ENCODE measurements around the gene FRMD3.
"Not testable (repeated sequence)": the region's sequence is repeated elsewhere in the genome, so short reads cannot be mapped to it uniquely, and the experiment has no call there.

The FRMD3 gene

DNA sequence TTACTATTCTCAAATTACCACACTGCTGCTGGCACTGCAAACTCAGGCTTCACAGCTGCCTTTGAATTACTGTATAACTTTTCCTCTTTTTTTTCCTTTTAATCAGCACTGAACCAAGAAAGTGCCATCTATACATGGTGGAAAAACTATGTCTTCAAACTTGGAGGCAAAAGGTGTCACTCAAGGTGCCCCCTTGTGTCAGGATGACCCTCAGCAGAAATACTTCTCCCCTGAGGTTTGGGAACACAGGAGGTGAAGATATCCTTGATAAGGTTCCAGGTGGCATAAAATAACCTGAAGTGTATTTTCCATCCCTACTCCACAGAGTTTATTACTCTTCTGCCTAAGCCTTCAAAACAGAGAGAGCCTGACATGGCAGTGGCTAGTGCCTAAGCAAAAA lies 14.5 kb downstream of the FRMD3 start:
- no peak for DNase-seq

DNA sequence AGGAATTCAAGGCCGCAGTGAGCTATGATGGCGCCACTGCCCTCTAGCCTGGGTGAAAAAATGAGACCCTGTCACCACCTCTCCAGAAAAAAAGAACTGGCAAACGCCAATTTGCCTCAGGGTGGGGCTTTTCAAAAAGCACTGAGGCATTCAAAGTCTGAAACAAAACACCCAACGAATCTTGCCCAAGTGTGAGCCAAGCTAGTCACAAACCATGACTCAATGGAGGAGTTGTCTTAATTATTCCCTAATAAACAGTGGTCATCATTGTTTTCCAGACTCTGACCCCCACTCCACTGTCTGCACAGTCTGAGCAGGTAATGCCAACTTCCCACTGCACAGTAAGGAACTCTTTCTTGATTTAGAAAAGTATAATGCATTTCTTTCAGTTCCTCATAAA lies 16.8 kb downstream of the FRMD3 start:
- DNase-seq, result no peak

DNA sequence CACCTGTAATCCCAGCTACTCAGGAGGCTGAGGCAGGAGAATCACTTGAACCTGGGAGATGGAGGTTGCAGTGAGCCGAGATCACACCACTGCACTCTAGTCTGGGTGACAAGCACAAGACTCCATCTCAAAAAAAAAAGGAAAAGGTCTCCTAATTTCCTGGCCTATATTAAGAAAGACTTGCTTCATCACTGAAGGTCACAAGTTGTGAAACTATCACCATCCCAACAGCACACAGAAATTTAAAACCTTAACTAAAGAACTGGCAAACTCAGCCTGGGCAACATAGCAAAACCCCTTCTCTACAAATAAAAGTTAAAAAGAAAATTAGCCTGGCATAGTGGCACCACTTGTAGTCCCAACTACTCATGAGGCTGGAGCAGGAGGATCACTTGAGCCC lies 17.2 kb downstream of the FRMD3 start:
- no peak for DNase-seq

DNA sequence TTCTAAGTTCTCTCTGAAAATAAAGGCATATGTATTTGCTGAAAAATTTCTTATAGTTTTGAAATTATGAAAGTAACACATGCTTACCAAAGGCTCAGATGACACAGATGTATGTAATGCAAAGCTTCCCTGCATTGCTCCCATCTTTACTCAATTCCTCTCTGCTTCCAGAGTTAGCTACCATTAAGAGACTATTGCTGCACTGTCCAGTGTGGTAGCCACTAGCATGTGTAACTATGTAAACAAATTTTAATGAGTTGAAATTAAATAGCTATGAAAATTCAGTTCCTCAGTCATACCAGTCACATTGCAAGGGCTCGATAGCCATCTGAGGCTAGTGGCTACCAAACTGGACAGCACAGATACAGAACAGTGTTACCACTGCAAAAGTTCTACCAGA lies 17.9 kb downstream of the FRMD3 start:
- DNase-seq, result no peak

DNA sequence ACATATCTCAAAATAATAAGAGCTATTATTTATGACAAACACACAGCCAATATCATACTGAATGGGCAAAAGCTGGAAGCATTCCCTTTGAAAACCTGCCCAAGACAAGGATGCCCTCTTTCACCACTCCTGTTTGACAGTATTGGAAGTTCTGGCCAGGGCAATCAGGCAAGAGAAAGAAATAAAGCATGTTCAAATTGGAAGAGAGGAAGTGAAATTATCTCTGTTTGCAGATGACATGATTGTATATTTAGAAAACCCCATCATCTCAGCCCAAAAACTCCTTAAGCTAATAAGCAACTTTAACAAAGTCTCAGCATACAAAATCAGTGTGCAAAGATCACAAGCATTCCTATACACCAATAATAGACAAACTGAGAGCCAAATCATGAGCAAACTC lies 20.2 kb downstream of the FRMD3 start:
- DNase-seq, result not testable (repeated sequence)

DNA sequence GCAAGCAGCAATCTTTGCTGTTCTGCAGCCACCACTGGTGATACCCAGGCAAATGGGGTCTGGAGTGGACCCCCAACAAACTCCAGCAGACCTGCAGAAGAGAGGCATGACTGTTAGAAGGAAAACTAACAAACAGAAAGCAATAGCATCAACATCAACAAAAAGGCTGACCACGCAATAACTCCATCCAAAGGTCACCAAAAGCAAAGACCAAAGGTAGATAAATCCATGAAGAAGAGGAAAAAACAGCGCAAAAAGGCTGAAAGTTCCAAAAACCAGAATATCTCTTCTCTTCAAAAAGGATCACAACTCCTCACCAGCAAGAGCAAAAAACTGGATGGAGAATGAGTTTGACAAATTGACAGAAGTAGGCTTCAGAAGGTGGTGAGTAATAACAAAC lies 23.4 kb downstream of the FRMD3 start:
- DNase-seq, result no peak

DNA sequence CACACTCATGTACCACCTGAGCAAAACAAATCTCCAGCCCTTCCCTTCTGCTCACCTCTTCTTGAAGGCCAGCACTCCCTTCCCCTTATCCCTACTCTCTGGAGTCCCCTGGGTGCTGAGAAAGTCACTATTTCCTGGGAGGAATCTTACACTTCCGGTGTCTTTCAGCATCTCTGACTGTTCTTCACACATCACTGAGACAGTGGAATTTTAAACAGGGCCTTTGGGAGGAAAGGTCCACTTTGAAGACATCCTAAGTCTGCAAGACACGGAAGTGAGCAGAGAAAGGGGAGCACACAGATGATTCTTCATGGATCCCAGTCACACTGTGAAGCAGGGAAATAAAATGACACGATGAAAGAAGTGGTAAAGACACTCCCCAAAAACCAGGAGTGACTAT lies 25.6 kb downstream of the FRMD3 start:
- no peak for DNase-seq

DNA sequence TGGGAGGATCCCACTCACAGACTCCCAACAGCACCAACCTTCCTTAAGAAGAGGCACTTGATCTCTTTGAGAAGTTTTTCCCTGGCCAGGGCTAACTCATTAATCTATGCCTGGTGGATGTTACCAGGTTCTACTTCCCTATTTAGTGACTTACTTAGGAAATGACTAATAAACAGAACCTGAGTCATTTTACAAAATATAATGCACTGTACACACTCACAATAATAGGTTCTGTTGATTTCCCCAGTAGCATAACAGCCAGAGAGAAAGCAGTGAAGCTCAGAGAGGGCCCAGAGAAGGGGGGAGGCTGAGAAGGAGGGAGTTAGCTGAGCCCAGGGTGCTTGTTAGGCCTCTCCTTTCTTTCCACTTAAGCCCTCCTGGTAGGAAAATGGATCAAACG lies 27.1 kb downstream of the FRMD3 start:
- no peak for DNase-seq

DNA sequence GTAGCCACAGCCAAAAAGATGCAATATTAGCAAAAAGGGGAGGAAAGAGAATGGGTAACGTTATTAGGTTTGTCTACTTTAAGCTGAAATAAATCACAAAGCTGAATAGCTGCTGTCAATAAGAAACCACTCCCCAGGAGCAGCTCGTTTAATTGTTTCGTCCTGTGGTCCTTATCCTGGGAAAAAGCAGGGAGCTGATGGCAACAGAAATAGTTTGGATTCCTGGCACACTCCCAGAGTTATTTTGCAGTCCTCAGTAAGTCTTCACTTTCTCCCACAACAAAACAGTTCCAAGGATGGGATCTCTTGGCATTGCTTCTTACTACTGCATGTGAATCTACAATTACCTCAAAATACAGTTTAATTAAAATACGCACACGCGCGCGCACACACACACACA lies 28.8 kb downstream of the FRMD3 start:
- DNase-seq, result no peak

DNA sequence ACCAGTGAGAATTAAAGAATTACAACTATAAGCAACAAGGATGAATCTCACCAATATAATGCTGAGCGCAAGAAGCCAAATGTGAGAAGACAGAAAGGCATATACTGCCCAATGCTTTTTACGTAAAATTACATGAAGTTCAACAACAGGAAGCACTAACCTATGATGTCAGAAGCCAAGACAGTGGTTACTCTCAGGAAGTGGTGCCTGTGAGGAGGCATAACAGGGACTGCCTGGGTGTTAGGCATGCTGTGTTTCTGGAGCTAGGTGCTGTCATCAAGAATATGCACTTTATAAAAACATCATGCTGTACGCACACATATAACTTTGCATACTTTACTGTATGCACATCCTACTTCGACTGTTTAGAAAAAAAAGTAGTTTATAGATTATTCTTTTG lies 30.1 kb downstream of the FRMD3 start:
- no peak for DNase-seq

DNA sequence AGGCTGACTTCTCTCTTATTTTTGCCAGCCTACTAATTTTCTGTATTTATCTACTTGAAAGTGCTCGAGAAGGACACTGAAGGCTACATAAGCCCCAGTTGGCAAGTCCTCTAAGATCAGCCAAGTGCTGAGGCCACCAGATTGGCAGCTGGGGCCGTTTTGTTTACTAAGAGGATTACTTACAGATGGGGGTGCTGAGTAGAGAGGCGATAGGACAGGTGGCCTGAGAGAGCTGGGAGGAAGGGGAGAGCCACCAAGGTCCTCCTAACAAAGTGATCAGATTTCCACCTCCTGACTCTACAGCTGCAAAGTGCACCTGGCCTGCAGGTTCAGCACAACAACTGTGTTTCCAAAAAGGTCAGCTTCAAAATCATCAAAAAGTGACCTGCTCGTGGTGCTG lies 32.9 kb downstream of the FRMD3 start:
- no peak for DNase-seq

DNA sequence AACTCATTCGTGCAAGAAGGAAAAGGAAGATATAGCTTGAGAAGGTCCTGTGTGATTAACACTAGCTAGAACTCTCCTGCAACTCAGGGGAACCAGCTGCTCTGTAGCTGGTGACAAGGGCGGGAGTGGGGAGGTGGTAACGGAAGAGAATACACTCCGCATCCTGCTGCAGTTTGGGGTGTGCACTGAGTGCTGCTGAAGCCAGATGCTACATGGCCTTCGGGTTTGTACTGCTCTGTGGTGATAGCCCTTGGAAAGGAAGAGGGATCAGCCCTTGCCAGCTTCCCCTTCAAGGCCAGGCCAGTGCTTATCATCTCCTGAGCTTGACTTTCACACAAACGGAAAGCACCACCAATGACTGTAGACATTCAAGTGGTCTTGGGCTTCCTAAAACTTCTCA lies 34.3 kb downstream of the FRMD3 start:
- DNase-seq, result no peak

DNA sequence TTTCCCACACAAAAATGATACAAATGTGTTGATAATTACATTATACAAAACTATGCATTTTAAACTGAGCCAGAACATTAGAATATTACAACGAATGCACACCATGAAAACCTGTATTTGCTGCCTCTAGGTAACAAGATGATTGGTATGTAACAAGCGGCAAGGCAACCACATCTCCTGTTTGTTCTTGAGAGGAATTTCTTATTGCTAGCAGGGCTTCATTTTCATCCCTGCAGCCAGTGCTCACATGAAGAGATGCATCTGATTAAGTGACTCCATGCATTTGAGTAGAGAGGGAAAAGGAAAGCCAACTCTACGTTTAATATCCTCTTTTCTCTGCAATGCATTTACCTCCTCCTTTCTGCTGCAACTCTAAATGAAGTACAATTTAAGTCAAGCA lies 36.6 kb downstream of the FRMD3 start:
- no peak for DNase-seq

DNA sequence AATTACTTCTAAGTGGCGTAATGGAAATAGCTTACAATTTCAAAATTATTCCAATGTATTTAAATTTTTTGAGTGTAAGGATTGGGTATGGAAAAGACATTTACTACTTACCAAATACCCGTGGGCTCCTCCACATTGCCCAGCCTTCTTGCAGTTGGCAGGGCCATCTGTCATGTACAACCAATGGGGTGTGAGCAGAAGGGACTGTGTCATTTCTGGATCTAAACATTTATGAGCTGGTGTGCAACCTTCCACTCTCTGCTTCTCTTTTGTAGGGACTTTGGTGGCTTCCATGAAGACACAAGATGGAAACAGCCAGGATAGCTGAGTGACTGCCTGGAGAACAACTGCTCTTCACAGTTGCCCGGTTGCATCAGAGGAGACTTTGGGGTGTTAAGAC lies 40.8 kb downstream of the FRMD3 start:
- DNase-seq, result no peak

DNA sequence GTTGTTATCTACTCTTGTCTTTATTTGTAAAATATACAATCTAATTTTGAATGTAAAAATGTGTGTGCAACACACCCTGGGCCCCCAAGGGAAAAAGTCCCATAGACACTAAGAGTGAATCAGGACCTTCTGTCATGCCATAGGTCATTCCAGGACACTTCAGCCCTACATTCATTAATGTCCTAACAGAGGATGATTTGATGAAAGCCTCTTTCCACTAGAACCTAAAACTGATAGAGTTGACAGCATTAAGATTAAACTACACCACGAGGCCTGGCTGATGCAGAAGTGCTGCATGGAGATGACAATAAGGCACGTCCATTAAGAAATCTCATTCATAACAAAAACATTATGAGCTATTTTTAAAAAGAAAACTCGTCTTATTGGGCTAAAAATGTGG lies 46.2 kb downstream of the FRMD3 start:
- no peak for DNase-seq

DNA sequence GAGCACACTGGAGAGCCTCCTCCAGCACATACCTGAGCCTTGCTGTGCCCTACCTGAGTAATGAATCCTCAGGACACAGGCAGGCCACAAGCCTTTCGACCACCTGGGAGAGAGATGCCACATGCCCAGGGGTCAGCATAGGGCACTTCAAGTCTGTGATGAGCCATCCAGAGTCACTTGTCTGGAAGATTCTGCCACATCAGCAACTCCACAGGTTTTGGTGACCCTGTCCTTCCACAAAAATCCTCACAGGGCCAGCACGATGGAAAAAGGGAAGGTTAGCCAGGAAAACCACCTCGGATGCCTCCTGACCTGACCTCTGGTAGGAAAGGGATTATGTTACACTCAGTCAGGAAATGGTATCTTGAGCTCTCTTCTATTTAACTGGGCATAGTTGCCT lies 46.8 kb downstream of the FRMD3 start:
- no peak for DNase-seq

DNA sequence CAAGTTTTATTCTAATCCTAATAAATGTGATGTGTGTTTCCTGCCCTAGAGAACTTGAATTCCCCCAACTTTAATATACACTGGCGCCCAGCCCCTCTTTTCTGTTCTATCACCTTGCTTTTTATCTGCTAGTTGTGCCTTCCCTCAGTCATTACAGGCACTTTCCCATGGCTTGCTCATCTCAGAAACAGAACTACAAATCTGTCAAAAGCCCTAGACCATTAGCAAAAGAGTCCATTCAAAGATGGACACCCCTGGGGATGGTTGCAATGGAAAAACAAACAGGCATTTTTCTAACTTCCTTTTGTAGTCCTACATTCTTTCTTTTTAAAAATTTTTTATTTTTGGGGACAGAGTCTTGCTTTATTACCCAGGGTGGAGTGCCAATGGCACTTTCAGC lies 48.2 kb downstream of the FRMD3 start:
- DNase-seq, result no peak

DNA sequence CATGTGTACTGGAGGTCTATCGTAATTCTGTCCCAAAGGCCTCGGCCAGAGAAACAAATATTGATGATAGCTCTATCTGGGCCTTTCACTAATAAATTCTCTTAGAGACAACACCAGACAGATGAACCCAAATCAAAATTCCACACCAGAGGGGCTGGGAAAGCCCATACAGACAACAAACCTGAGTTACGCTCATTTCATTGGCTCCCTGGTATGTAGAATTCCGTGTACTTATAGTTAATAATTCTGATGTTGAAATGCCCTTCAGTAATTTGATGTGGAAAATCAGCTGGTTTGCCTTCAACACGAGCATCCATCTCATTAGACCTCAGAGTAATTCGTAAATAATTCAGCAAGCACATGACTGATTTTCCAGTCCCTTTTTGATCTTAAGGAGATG lies 53.2 kb downstream of the FRMD3 start:
- no peak for DNase-seq

DNA sequence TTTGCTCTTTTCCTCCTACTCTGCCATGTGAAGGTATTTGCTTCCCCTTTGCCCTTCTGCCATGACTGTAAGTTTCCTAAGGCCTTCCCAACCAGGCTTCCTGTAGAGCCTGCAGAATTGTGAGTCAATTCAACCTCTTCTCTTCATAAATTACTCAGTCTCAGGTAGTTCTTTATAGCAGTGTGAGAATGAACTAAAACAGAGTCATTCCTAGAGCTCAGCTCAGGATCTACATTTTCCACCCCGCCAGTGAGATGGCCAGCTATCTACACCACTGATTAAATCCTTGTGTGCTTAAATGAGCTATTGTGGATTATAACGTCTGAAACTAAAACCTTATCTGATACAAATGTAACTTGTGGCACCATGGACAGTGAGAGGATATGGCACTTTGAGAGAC lies 55.0 kb downstream of the FRMD3 start:
- DNase-seq, result no peak

DNA sequence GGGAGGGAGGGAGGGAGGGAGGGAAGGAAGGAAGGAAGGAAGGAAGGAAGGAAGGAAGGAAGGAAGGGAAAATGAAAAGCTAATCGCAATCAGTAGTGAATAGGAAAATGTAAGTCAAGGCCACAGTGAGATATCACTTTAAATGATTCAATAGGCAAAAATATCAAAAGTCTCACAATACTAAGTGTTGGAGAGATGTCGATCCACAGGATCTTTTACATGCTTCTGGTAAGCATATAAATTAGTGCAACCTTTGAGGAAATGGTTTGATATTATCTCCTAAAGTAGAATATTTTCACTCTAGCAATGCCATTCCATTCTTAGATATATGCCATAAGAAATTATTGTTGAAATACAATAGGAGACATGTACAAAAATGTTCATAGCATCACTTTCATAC lies 58.4 kb downstream of the FRMD3 start:
- DNase-seq, result no peak

DNA sequence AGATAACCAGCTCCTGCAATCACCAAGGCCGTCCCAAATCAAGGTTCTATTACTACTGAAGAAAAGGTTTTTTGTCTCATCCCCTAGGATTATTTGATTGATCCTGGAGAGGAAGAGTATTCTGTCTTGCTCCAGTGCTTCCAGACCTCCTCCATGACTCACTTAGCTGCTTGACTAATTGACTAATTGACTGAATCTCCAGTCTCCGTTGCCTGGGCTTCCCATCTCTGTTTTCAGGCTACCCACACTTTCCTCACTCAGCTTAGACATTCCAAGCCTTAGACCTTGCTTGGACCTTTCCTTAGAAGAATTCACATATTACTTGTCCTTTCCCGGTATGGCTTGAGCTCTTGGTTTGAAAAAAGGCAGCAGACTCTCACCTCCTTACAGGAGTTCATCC lies 60.6 kb downstream of the FRMD3 start:
- DNase-seq, result no peak

DNA sequence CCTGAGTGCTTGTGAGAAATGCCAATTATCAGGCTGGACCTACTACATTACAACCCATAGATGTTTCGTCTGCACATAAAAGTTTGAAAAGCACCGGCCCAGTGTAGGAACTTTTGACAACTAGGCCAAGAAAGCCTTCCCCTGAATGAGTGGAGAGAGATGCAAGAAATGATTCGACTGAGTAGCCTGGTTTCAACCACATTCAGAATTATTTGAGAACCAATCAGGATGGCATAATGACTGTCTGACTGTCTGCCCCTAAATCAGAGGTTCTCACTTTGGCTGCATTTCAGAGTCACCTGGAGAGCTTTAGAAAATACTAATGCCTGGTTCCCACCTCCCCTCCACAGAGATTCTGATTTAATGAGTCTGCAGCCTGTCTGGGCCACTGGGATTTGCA lies 61.1 kb downstream of the FRMD3 start:
- no peak for DNase-seq

DNA sequence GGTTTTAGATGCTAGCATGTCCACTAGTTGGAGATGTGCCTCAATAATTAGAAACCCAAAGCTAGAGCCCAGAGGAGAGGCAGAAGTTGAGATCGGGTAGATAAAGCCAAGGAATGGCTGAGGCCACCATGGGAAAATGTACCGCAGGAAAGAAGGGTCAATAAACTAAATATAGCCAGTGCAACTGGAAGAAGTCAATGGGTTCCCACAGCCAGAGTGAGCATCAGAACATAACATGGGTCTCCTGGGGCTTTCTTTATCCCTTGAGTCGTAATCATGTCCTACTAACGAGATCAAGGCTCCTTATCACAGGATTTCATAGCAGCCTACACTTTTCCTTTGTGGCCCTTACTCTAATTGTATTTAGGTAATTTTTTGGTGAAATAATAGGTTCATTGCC lies 61.7 kb downstream of the FRMD3 start:
- no peak for DNase-seq

DNA sequence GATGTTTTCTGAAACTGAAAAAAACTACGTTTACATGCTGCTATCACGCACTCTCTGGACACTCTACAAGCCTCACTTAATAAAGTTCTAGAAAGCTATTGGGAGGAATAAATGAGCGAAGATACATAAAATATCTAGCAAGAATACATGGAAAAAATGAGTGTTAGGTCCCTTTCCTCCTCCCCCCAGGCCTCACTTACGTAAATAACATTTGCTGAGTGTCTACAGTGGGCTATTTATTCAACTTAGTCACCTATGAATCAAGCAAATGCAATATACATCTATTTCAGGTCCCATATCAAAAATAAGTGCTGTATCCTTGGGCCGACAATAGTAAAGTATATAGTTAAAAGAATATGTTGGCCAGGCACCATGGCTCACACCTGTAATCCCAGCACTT lies 62.5 kb downstream of the FRMD3 start:
- no peak for DNase-seq

DNA sequence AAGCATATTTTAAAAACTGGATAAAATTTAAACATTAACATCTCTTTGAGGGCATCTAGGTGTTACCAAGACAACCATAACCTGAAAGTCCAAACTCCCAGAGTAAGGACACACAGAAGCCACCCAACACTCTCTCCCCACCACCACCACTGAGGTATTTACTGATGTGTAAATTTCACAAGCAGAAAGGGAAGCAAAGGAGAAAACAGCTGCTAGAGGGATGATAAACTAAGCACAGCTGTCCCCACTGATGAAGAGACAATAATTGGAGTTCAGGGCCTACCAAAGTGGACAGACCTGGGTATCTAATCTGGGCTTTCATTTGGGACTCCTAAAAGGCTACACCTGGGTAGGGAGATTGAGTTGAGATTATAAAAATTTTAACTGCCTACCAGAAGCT lies 63.6 kb downstream of the FRMD3 start:
- DNase-seq, result no peak
